Adrenal gland (tissue), 12 donors: ENCODE measurements around the gene VAMP8. TPM values are rescaled to one million over a fixed set of nuclear protein-coding genes. Genes with fewer than 3 reads are reported as not detected.

Experiments used
- DNase-seq, 7 donors: peaks; one replicate each; pipeline ENCODE4 v3.0.0-alpha.2; 2019 to 2020
- H3K27ac ChIP-seq, 5 donors: fragments of 200-600 bp; sonication (generic) in 4 of 5; 1 replicate in 3 of 5; 2 replicates in 2 of 5; pipeline versions ENCODE4 v1.5.1 to v1.8.0; 2016 to 2020; ENCODE audit warnings: mild to moderate bottlenecking in 1 of 5
- H3K27me3 ChIP-seq: fragments of 200-600 bp; 2 replicates; pipeline ENCODE4 v1.8.0; 2021
- H3K36me3 ChIP-seq, 2 donors: fragments of 200-600 bp; replicated peaks in 1 of 2; 1 replicate in 1 of 2; 2 replicates in 1 of 2; pipeline versions ENCODE4 v1.5.1 to v1.8.0; 2018 to 2022
- H3K4me1 ChIP-seq, 2 donors: fragments of 200-600 bp; replicated peaks in 1 of 2; 1 replicate in 1 of 2; 2 replicates in 1 of 2; pipeline versions ENCODE4 v1.5.1 to v1.8.0; 2018 to 2021
- H3K4me3 ChIP-seq, 4 donors: fragments of 200-600 bp; sonication (generic) in 3 of 4; one replicate each; pipeline ENCODE4 v1.5.1; 2016 to 2018
- H3K9me3 ChIP-seq, 3 donors: fragments of 200-600 bp; sonication (generic) in 1 of 3; replicated peaks in 1 of 3; 1 replicate in 2 of 3; 2 replicates in 1 of 3; pipeline versions ENCODE4 v1.5.1 to v1.8.0; 2016 to 2021
- CTCF ChIP-seq, 6 experiments: fragments of 450-650 bp in 4 of 6; fragments of 200-600 bp in 2 of 6; sonication (generic) in 1 of 6; IDR thresholded peaks; 1 replicate in 5 of 6; 2 replicates in 1 of 6; pipeline versions ENCODE4 v1.5.1 to v1.8.0; 2016 to 2021; ENCODE audit warnings: antibody characterized with exemption in 6 of 6, mild to moderate bottlenecking in 2 of 6, moderate library complexity in 1 of 6
- POLR2A ChIP-seq, 2 donors: fragments of 450-650 bp; IDR thresholded peaks; one replicate each; pipeline ENCODE4 v1.6.1; 2017; ENCODE audit warnings: antibody characterized with exemption in 2 of 2, mild to moderate bottlenecking in 2 of 2, moderate library complexity in 1 of 2
- WGBS, 4 donors: extraction: QIAGEN DNeasy Blood & Tissue Kit in 2 of 4; methylation state at CpG; one replicate each; pipeline versions ENCODE4 v1.1.5 to v1.1.7; 2013 to 2017; 5-methylcytosine and 5-hydroxymethylcytosine counted together
- intact Hi-C, 2 donors: fragments of 100-400 bp; cut with DNase I; formaldehyde crosslinking; loops; one replicate each; pipeline versions ENCODE4 v1.14.1 to v1.15.0; 2022 to 2023
- polyA plus RNA-seq, 3 donors: library from polyadenylated mRNA; stranded (reverse); fragments of 200-250 nt in 2 of 3; fragments of 350-450 nt in 1 of 3; fragmentation: Illumina TruSeq in 1 of 3; extraction: RNeasy Lipid Tissue Mini Kit (QIAGEN cat#74804) in 1 of 3; gene quantifications; one replicate each; pipeline ENCODE4 v1.2.3, GENCODE V29; 2013 to 2014
- total RNA-seq, 9 donors: library from RNA; depleted of rRNA in 4 of 9; stranded (reverse); fragments of >200 nt in 4 of 9; fragments of 120-200 nt in 1 of 9; fragmentation: NEBNext Ultra II Directional in 1 of 9; extraction: Animal tissue kit (Norgen Biotek cat#: 25700) in 1 of 9; gene quantifications; one replicate each; pipeline versions ENCODE4 v1.1.0 to v1.2.4, GENCODE V29; 2013 to 2023
- donor health status: healthy with polysubstance abuse.
- donor health status: Bipolar disorder and iron deficiency.
- donor health status: DM: yes; HTN: yes; CAD: no.
- donor health status: DM: no; HTN: no; CAD: no.
- donor health status: DM: no; HTN: no; CAD: no.
- donor health status: DM: yes; HTN: yes; CAD: no.

The VAMP8 gene
- total and polyA plus RNA-seq, 12 donors, result 8.0 to 108 (median 48.5) TPM

DNA sequence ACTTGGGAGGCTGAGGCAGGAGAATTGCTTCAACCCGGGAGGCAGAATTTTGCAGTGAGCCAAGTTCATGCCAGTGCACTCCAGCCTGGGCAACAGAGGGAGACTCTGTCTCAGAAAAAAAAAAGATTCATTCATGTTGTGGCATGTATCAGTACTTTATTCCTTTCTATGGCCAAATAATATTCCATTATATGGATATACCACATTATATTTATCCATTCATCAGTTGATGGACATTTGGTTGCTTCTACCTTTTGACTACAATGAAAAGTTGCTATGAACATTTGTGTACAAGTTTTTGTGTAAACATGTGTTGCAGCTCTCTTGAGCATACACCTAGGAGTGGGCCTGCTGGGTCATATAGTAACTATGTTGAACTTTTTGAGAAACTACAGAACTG lies 47.6 kb upstream of the VAMP8 start:
- 91 to 100% (median 94%) methylated on average over 1 of the region's 1 CpG for WGBS, 4 donors
- no peak for TF ChIP-seq CTCF (IDR thresholded peaks at IDR 0.05)
- no peak for TF ChIP-seq POLR2A (IDR thresholded peaks at IDR 0.05)
- no peak for DNase-seq
- Histone ChIP-seq H3K4me1 (peaks cover 0 to 1% of the 10 kb centered on the region in 2 donors), H3K27me3 (no peaks in the 10 kb centered on the region), H3K4me3 (no peak overlapping the region), H3K27ac (no peak overlapping the region), H3K36me3 (no peaks in the 10 kb centered on the region), H3K9me3 (no peaks in the 10 kb centered on the region)
- intact Hi-C loops, result no loop called here

GRCh38 chr2:85531589-85531988 lies 45.8 kb upstream of the VAMP8 start:
- DNase-seq, result no peak
- Histone ChIP-seq H3K27ac (no peak overlapping the region), H3K36me3 (no peaks in the 10 kb centered on the region), H3K4me1 (peaks cover 0 to 11% of the 10 kb centered on the region in 2 donors), H3K27me3 (no peaks in the 10 kb centered on the region), H3K4me3 (no peak overlapping the region), H3K9me3 (no peaks in the 10 kb centered on the region)
- intact Hi-C loops, result no loop called here
- WGBS, 4 donors, result 50 to 100% (median 62%) methylated on average over 2 of the region's 2 CpGs
- TF ChIP-seq POLR2A (IDR thresholded peaks at IDR 0.05) (no peak), CTCF (IDR thresholded peaks at IDR 0.05) (no peak)

GRCh38 chr2:85534099-85534498 lies 43.3 kb upstream of the VAMP8 start:
- TF ChIP-seq CTCF (IDR thresholded peaks at IDR 0.05) (no peak), POLR2A (IDR thresholded peaks at IDR 0.05) (no peak)
- Histone ChIP-seq H3K4me1 (peaks cover 10 to 23% of the 10 kb centered on the region in 2 donors), H3K4me3 (no peak overlapping the region), H3K36me3 (no peaks in the 10 kb centered on the region), H3K9me3 (no peaks in the 10 kb centered on the region), H3K27me3 (no peaks in the 10 kb centered on the region), H3K27ac (no peak overlapping the region)
- 85 to 89% (median 88%) methylated on average over 3 of the region's 3 CpGs for WGBS, 4 donors
- intact Hi-C loops, result no loop called here
- DNase-seq, result no peak

- Histone ChIP-seq H3K4me3 (no peak overlapping the region), H3K4me1 (peaks cover 10 to 23% of the 10 kb centered on the region in 2 donors), H3K9me3 (no peaks in the 10 kb centered on the region), H3K36me3 (no peaks in the 10 kb centered on the region), H3K27me3 (no peaks in the 10 kb centered on the region), H3K27ac (peak overlapping the region in 1 of 5 donors; percentile 100)
- 73 to 83% (median 79%) methylated on average over 3 of the region's 3 CpGs for WGBS, 4 donors
- TF ChIP-seq CTCF (IDR thresholded peaks at IDR 0.05) (no peak), POLR2A (IDR thresholded peaks at IDR 0.05) (no peak)
- no peak for DNase-seq
- intact Hi-C loops, result loop anchor here (5.0 kb wide), 1 partner anchor 98 kb away; no protein-coding TSS in a partner anchor
Observed at GRCh38 chr2:85534881-85535280, 42.5 kb upstream of the VAMP8 start.
